Measurements from ENCODE around the gene HPSE. TPM values are rescaled to one million over a fixed set of nuclear protein-coding genes. Genes with fewer than 3 reads are reported as not detected.
A peak's percentile ranks its signal among the peaks of the same experiment; 100 is the strongest.

HPSE gene
- total RNA-seq, 2 donors from 2014 or later = 1.1 to 2.7 TPM

- Histone ChIP-seq H3K9me3 (ENCODE audit: control insufficient read depth, low read length) (peaks cover 32% of the 10 kb centered on the region), H3K9ac (ENCODE audit: extremely low read depth, low read length, poor library complexity, severe bottlenecking) (no peak overlapping the region), H3K27me3 (ENCODE audit: control insufficient read depth, insufficient read depth, low read length, poor library complexity, severe bottlenecking) (no peaks in the 10 kb centered on the region), H3K4me1 (ENCODE audit: control insufficient read depth, insufficient read depth, low read length) (no peaks in the 10 kb centered on the region), H3K27ac (ENCODE audit: low read depth, low read length) (no peak overlapping the region), H3K4me3 (ENCODE audit: low read length) (peak overlapping the region; percentile 45), H3K36me3 (ENCODE audit: control insufficient read depth, insufficient read depth, low read length) (no peaks in the 10 kb centered on the region)
- H3K4me3 Mint-ChIP-seq = no peak overlapping the region
- peaks cover 6% of the 10 kb centered on the region for H3K27me3 Mint-ChIP-seq (ENCODE audit: insufficient read depth)
- peaks cover 3% of the 10 kb centered on the region for H3K36me3 Mint-ChIP-seq (ENCODE audit: low read depth)
- TF ChIP-seq CTCF (conservative IDR thresholded peaks at IDR 0.05) = no peak
- 88 to 92% methylated on average over 5 of the region's 5 CpGs for WGBS, 2 experiments (ENCODE audit: insufficient coverage in 1 of 2, insufficient read length in 1 of 2)
- no peak overlapping the region for H3K27ac Mint-ChIP-seq
- no peak for DNase-seq
- H3K4me1 Mint-ChIP-seq = no peaks in the 10 kb centered on the region
- peaks cover 38% of the 10 kb centered on the region for H3K9me3 Mint-ChIP-seq
Observed at GRCh38 chr4:83378419-83378818, 43.8 kb upstream of the HPSE start.

- peaks cover 8% of the 10 kb centered on the region for H3K9me3 ChIP-seq (ENCODE audit: control insufficient read depth, low read length)
- peaks cover 18% of the 10 kb centered on the region for H3K9me3 Mint-ChIP-seq
- H3K4me1 Mint-ChIP-seq = peaks cover 4% of the 10 kb centered on the region
- H3K27ac ChIP-seq (ENCODE audit: low read depth, low read length) = no peak overlapping the region
- H3K27ac Mint-ChIP-seq = no peak overlapping the region
- no peak for TF ChIP-seq CTCF (conservative IDR thresholded peaks at IDR 0.05)
- no peak overlapping the region for H3K4me3 Mint-ChIP-seq
- H3K9ac ChIP-seq (ENCODE audit: extremely low read depth, low read length, poor library complexity, severe bottlenecking) = no peak overlapping the region
- no peaks in the 10 kb centered on the region for H3K36me3 Mint-ChIP-seq (ENCODE audit: low read depth)
- H3K4me1 ChIP-seq (ENCODE audit: control insufficient read depth, insufficient read depth, low read length) = no peaks in the 10 kb centered on the region
- no peaks in the 10 kb centered on the region for H3K36me3 ChIP-seq (ENCODE audit: control insufficient read depth, insufficient read depth, low read length)
- no peaks in the 10 kb centered on the region for H3K27me3 ChIP-seq (ENCODE audit: control insufficient read depth, insufficient read depth, low read length, poor library complexity, severe bottlenecking)
- no peaks in the 10 kb centered on the region for H3K27me3 Mint-ChIP-seq (ENCODE audit: insufficient read depth)
- H3K4me3 ChIP-seq (ENCODE audit: low read length) = no peak overlapping the region
- DNase-seq = no peak
- WGBS, 2 experiments (ENCODE audit: insufficient coverage in 1 of 2, insufficient read length in 1 of 2) = 83 to 93% methylated on average over 1 of the region's 1 CpG
Observed at GRCh38 chr4:83372931-83373330, 38.3 kb upstream of the HPSE start.

GRCh38 chr4:83371936-83372335, 37.3 kb upstream of the HPSE start:
- Mint-ChIP-seq H3K9me3 (peaks cover 8% of the 10 kb centered on the region), H3K27me3 (ENCODE audit: insufficient read depth) (no peaks in the 10 kb centered on the region), H3K27ac (no peak overlapping the region), H3K36me3 (ENCODE audit: low read depth) (no peaks in the 10 kb centered on the region), H3K4me1 (peaks cover 4% of the 10 kb centered on the region), H3K4me3 (no peak overlapping the region)
- H3K4me3 ChIP-seq (ENCODE audit: low read length) = no peak overlapping the region
- TF ChIP-seq CTCF (conservative IDR thresholded peaks at IDR 0.05) = no peak
- H3K9ac ChIP-seq (ENCODE audit: extremely low read depth, low read length, poor library complexity, severe bottlenecking) = no peak overlapping the region
- no peak overlapping the region for H3K27ac ChIP-seq (ENCODE audit: low read depth, low read length)
- WGBS, 2 experiments (ENCODE audit: insufficient coverage in 1 of 2, insufficient read length in 1 of 2) = 100% methylated on average over 1 of the region's 1 CpG; no CpG with 5 or more reads in 1 of the 2 experiments
- DNase-seq = no peak
- no peaks in the 10 kb centered on the region for H3K9me3 ChIP-seq (ENCODE audit: control insufficient read depth, low read length)
- H3K4me1 ChIP-seq (ENCODE audit: control insufficient read depth, insufficient read depth, low read length) = no peaks in the 10 kb centered on the region
- H3K27me3 ChIP-seq (ENCODE audit: control insufficient read depth, insufficient read depth, low read length, poor library complexity, severe bottlenecking) = no peaks in the 10 kb centered on the region
- H3K36me3 ChIP-seq (ENCODE audit: control insufficient read depth, insufficient read depth, low read length) = no peaks in the 10 kb centered on the region

All from endodermal cell (in vitro differentiated cells).